Right renal pelvis (tissue), 4 donors: ENCODE results near the gene MYBPH. TPM values are rescaled to one million over a fixed set of nuclear protein-coding genes. Genes with fewer than 3 reads are reported as not detected.

Source experiments
- DNase-seq, 4 donors: peaks; one replicate each; pipeline ENCODE4 v3.0.0-alpha.2; 2013; ENCODE audit warnings: low read depth in 4 of 4, low spot score in 3 of 4, missing footprints in 1 of 4
- polyA plus RNA-seq, 4 donors: library from polyadenylated mRNA; unstranded; fragments of 120-200 nt; gene quantifications; one replicate each; pipeline ENCODE4 v1.2.1, GENCODE V29; 2013; ENCODE audit not compliant: insufficient read length in 4 of 4

The MYBPH gene
- polyA plus RNA-seq, 4 donors, result 0.21 to 0.33 (median 0.26) TPM

GRCh38 chr1:203167913-203168200, 7.8 kb downstream of the MYBPH start:
- no peak for DNase-seq

GRCh38 chr1:203167026-203167912, 8.4 kb downstream of the MYBPH start:
- DNase-seq, result no peak

DNA sequence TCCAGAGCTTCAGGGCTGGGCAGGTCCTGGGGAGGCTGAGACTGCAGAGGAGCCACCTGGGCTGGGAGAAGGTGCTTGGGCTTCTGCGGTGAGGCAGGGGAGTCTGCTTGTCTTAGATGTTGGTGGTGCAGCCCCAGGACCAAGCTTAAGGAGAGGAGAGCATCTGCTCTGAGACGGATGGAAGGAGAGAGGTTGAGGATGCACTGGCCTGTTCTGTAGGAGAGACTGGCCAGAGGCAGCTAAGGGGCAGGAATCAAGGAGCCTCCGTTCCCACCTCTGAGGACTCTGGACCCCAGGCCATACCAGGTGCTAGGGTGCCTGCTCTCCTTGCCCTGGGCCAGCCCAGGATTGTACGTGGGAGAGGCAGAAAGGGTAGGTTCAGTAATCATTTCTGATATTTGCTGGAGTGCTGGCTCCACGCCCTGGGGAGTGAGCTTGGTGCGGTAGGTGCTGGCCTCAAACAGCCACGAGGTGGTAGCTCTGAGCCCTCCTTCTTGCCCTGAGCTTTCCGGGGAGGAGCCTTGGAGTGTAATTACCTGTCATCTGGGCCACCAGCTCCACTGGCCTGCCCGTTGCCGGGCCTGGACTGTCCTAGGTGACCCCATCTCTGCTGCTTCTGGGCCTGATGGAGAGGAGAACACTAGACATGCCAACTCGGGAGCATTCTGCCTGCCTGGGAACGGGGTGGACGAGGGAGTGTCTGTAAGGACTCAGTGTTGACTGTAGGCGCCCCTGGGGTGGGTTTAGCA, 9.3 kb downstream of the MYBPH start:
- DNase-seq, result no peak

DNA sequence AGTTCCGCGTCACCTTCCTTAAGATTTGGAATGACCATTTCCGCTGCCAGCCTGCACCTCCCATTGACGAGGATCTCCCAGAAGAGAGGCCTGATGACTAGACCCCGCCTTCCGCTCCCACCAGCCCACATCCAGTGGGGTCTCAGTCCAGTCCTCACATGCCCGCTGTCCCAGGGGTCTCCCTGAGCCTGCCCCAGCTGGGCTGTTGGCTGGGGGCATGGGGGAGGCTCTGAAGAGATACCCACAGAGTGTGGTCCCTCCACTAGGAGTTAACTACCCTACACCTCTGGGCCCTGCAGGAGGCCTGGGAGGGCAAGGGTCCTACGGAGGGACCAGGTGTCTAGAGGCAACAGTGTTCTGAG, 9.8 kb downstream of the MYBPH start:
- no peak for DNase-seq

DNA sequence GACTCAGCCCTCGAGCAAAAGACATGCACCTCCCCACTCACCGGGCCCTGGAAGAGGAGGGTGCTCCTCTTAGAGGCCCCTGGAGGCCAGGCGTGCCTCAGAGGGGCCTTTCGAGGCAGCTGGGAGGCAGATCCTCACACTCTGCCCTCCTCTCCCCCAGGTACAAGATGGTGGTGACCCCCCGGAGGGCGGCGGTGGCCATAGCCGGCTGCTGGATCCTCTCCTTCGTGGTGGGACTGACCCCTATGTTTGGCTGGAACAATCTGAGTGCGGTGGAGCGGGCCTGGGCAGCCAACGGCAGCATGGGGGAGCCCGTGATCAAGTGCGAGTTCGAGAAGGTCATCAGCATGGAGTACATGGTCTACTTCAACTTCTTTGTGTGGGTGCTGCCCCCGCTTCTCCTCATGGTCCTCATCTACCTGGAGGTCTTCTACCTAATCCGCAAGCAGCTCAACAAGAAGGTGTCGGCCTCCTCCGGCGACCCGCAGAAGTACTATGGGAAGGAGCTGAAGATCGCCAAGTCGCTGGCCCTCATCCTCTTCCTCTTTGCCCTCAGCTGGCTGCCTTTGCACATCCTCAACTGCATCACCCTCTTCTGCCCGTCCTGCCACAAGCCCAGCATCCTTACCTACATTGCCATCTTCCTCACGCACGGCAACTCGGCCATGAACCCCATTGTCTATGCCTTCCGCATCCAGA, 10.4 kb downstream of the MYBPH start:
- no peak for DNase-seq

- DNase-seq, result no peak
Observed at GRCh38 chr1:203163891-203164635, 11.6 kb downstream of the MYBPH start.

- no peak for DNase-seq
Observed at GRCh38 chr1:203162403-203162802, 13.2 kb downstream of the MYBPH start.

GRCh38 chr1:203161703-203162102, 13.9 kb downstream of the MYBPH start:
- no peak for DNase-seq

DNA sequence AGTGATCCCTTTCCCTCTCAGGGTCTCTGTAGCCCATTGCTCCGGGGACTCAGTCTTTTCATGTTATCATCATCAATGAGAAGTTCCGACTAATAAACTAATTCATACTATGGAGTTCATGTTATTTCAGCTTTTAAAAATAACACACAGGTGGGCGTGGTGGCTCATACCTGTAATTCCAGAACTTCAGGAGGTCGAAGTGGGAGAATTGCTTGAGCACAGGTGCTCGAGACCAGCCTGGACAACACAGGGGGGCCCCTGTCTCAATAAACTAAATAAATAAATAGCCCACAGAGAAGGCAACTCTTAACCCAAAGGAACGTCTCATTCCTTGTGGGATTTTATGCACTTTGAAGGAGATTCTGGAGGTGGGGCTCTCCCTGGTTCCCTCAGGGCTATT, 14.5 kb downstream of the MYBPH start:
- no peak for DNase-seq

- DNase-seq, result no peak
Observed at GRCh38 chr1:203159844-203160243, 15.8 kb downstream of the MYBPH start.

- DNase-seq, result no peak
Observed at GRCh38 chr1:203158960-203159665, 16.5 kb downstream of the MYBPH start.

GRCh38 chr1:203158423-203158822, 17.2 kb downstream of the MYBPH start:
- no peak for DNase-seq

DNA sequence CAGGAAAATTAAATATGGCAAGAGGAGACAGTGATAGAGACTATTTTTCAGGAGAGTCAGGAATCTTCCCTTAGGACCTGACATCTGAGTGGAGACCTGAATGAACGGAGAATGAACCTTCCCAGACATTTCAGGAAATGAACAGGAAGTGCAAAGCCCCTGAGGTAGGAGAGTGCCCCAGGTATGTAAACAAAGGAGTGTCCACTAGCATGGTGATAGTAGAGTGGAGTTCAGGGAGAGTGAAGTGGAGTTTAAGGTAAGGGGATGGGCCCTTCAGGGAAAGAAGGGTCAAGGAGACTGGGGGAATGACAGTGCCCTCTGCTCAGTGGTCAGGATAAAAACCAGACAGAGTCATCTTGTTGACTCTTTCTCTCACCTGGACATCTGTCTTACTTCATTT, 19.3 kb downstream of the MYBPH start:
- DNase-seq, result no peak

DNA sequence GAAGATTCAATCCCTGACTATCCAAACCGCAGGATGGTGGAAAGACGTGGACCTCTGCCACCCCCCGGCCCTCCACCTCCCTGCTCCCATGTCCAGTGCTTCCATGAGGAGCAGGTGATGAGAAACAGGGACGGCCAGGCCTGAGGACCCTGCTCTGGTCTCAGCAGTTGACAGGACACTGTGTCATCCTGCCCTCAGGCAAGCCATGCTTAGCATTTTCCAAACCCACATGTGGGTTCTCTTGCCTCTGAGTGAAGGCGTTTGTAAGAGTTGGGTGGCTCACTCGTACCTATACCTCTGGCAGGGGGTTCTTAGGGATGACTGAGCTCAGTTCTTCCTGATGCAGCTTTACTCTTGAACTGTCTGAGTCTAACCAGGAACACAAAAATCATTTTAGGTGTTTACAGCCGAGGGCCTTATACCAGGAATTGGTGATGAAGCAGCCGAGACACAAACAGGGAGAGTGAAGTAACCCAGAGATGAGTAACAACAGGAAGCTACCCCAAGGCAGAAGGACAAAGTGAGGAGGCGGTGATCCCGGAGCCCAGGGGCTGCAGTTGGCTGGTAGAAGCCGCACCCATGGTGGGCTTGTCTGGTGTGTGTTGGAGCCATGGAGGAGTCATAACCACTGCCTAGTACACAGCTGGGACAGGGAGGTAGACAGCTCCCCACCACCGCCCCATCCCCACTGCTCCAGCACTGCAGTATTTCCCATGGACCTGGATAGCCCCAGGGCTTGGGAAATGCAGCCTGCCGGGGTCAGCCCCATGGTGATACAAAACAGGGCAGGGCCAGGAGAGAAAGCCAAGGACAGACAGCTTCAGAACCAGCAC, 21.4 kb downstream of the MYBPH start:
- no peak for DNase-seq

DNA sequence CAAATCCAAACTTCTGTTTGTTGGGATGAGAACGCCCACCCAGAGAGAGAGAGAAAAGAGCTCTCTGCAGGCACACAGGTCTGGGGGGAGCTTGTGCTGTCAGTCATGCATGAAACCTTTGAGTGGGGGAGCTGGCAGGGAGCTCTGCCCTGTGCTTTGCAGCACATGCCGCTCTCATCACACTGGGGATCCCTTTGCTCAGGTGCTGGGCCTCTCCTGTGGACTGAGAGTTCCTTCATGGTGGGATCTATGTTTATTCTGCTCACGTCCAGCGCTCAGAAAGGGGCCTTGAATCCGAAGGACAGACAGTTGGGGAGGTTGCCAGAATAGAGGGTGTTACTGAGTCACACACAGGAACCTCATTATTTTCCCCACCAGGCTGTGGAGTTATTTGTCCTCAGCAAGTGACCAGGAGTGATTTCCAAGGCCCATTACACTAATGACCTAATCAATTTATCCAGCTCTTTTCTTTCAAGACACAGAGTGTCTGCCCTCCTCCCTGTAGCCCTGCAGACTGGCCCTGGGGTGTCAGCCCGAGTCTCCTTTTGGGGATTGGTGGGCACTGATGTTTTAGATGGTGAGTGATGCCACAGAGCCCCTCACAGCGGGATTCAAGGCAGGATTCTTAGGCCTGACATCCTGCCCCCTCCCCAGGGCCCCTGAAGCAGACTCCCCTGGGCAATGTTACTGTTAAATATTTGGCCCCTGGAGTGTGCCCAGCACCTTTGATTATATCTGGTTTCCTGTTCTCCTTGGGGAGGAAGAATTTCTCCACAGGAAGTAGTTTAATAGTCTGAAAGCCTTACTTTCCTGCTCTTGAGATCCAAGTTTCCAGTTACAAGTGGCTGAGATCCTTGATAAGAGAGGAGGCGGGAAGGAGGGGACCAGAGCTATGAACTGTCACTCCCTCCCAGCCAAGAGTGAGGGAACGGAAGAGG, 22.3 kb downstream of the MYBPH start:
- DNase-seq, result peak in 1 of 4 donors; percentile 44

GRCh38 chr1:203152158-203153034, 23.2 kb downstream of the MYBPH start:
- peak in 2 of 4 donors; percentile 58 to 66 for DNase-seq
